H9 (cell line): Measurements from ENCODE around the gene DNASE1L2. TPM values are rescaled to one million over a fixed set of nuclear protein-coding genes. Genes with fewer than 3 reads are reported as not detected.

Experiments used
- DNase-seq: peaks from one replicate; pipeline ENCODE4 v3.0.0-alpha.2; 2017
- H2AFZ ChIP-seq: one replicate; pipeline ENCODE4 v1.6.1; 2013; ENCODE audit warnings: mild to moderate bottlenecking, low read length, control low read depth, moderate library complexity
- H2AK5ac ChIP-seq: 2 replicates; pipeline ENCODE4 v1.6.1; 2013; ENCODE audit warnings: low read length, control low read depth, mixed read lengths; ENCODE audit not compliant: insufficient read length
- H2BK120ac ChIP-seq: one replicate; pipeline ENCODE4 v1.6.1; 2013; ENCODE audit warnings: low read depth, mild to moderate bottlenecking, low read length, control low read depth, inconsistent platforms; ENCODE audit not compliant: poor library complexity, severe bottlenecking
- H2BK12ac ChIP-seq: 2 replicates; pipeline ENCODE4 v1.6.1; 2013; ENCODE audit warnings: low read length, control low read depth, mixed read lengths, low read depth; ENCODE audit not compliant: insufficient read length
- H2BK15ac ChIP-seq: 2 replicates; pipeline ENCODE4 v1.6.1; 2013; ENCODE audit warnings: low read depth, low read length, control low read depth
- H2BK20ac ChIP-seq: one replicate; pipeline ENCODE4 v1.6.1; 2013; ENCODE audit warnings: low read depth, mild to moderate bottlenecking, low read length, control low read depth, inconsistent platforms; ENCODE audit not compliant: poor library complexity, severe bottlenecking
- H2BK5ac ChIP-seq: 2 replicates; pipeline ENCODE4 v1.6.1; 2013; ENCODE audit warnings: low read length, control low read depth, mixed read lengths; ENCODE audit not compliant: insufficient read length
- H3K14ac ChIP-seq: 2 replicates; pipeline ENCODE4 v1.6.1; 2013; ENCODE audit warnings: low read length, control low read depth; ENCODE audit not compliant: insufficient read depth
- H3K18ac ChIP-seq: 2 replicates; pipeline ENCODE4 v1.6.1; 2013; ENCODE audit warnings: low read depth, mild to moderate bottlenecking, mixed read lengths, low read length, control low read depth; ENCODE audit not compliant: insufficient read length
- H3K23ac ChIP-seq: 2 replicates; pipeline ENCODE4 v1.6.1; 2013; ENCODE audit warnings: low read length, control low read depth, mixed read lengths, low read depth; ENCODE audit not compliant: insufficient read length
- H3K23me2 ChIP-seq: 2 replicates; pipeline ENCODE4 v1.6.1; 2013; ENCODE audit warnings: low read depth, mild to moderate bottlenecking, mixed read lengths, low read length, control low read depth; ENCODE audit not compliant: insufficient read length, poor library complexity, severe bottlenecking
- H3K27ac ChIP-seq: 2 replicates; pipeline ENCODE4 v1.5.1; 2013; ENCODE audit warnings: low read length, control low read depth, mixed read lengths, low read depth; ENCODE audit not compliant: insufficient read length
- H3K27me3 ChIP-seq: 2 replicates; pipeline ENCODE4 v1.6.1; 2013; ENCODE audit warnings: low read length, control low read depth, inconsistent platforms; ENCODE audit not compliant: insufficient read depth
- H3K4ac ChIP-seq: 2 replicates; pipeline ENCODE4 v1.6.1; 2013; ENCODE audit warnings: low read depth, mild to moderate bottlenecking, control low read depth, inconsistent platforms, low read length, moderate library complexity
- H3K4me1 ChIP-seq: 2 replicates; pipeline ENCODE4 v1.6.1; 2013; ENCODE audit warnings: low read length, control low read depth, inconsistent platforms; ENCODE audit not compliant: insufficient read depth
- H3K4me2 ChIP-seq: 2 replicates; pipeline ENCODE4 v1.6.1; 2013; ENCODE audit warnings: low read length, control low read depth, mixed read lengths; ENCODE audit not compliant: insufficient read length, insufficient read depth
- H3K56ac ChIP-seq: 2 replicates; pipeline ENCODE4 v1.6.1; 2013; ENCODE audit warnings: low read depth, mild to moderate bottlenecking, mixed read lengths, low read length, control low read depth; ENCODE audit not compliant: insufficient read length
- H3K79me1 ChIP-seq: 2 replicates; pipeline ENCODE4 v1.6.1; 2013; ENCODE audit warnings: low read depth, mild to moderate bottlenecking, moderate library complexity, low read length, control low read depth, inconsistent platforms; ENCODE audit not compliant: insufficient read depth, poor library complexity, severe bottlenecking
- H3K79me2 ChIP-seq: 2 replicates; pipeline ENCODE4 v1.6.1; 2013; ENCODE audit warnings: low read length, control low read depth, inconsistent platforms; ENCODE audit not compliant: insufficient read depth
- H3K9ac ChIP-seq: 2 replicates; pipeline ENCODE4 v1.6.1; 2013; ENCODE audit warnings: low read length, control low read depth, mixed read lengths; ENCODE audit not compliant: insufficient read length; ENCODE audit errors: extremely low read depth
- H3K9me3 ChIP-seq: one replicate; pipeline ENCODE4 v1.6.1; 2013; ENCODE audit warnings: low read depth, low read length, inconsistent platforms; ENCODE audit not compliant: control insufficient read depth
- H3T11ph ChIP-seq: one replicate; pipeline ENCODE4 v1.6.1; 2013; ENCODE audit warnings: mild to moderate bottlenecking, low read length, control low read depth, inconsistent platforms
- H4K20me1 ChIP-seq: one replicate; pipeline ENCODE4 v1.6.1; 2013; ENCODE audit not compliant: control insufficient read depth, insufficient read length, insufficient read depth
- H4K5ac ChIP-seq: 2 replicates; pipeline ENCODE4 v1.6.1; 2013; ENCODE audit warnings: low read depth, mild to moderate bottlenecking, mixed read lengths, low read length, control low read depth; ENCODE audit not compliant: insufficient read length
- H4K8ac ChIP-seq: replicated peaks from 2 replicates; pipeline ENCODE4 v1.6.1; 2013; ENCODE audit warnings: low read length, control low read depth, mixed read lengths, low read depth; ENCODE audit not compliant: insufficient read length
- H4K91ac ChIP-seq: 2 replicates; pipeline ENCODE4 v1.6.1; 2013; ENCODE audit warnings: low read depth, mild to moderate bottlenecking, moderate library complexity, mixed read lengths, low read length, control low read depth; ENCODE audit not compliant: insufficient read length
- H3K27ac Mint-ChIP-seq, 3 experiments: 2 replicates in 2 of 3; 3 replicates in 1 of 3; pipeline ENCODE4 v1.8.0; 2020 to 2021; ENCODE audit warnings: mixed read lengths in 3 of 3, mild to moderate bottlenecking in 1 of 3, moderate library complexity in 1 of 3
- H3K27me3 Mint-ChIP-seq: 2 replicates; pipeline ENCODE4 v1.8.0; 2021; ENCODE audit warnings: low read depth, mild to moderate bottlenecking, moderate library complexity, mixed read lengths
- H3K36me3 Mint-ChIP-seq, 3 experiments: 2 replicates in 2 of 3; 3 replicates in 1 of 3; pipeline ENCODE4 v1.8.0; 2020 to 2021; ENCODE audit warnings: low read depth in 3 of 3, mixed read lengths in 3 of 3; ENCODE audit not compliant: insufficient read depth in 1 of 3
- H3K4me1 Mint-ChIP-seq, 2 experiments: 2 replicates each; pipeline ENCODE4 v1.8.0; 2020; ENCODE audit warnings: mixed read lengths in 2 of 2
- H3K4me3 Mint-ChIP-seq, 2 experiments: 2 replicates in 1 of 2; 3 replicates in 1 of 2; pipeline ENCODE4 v1.8.0; 2020 to 2021; ENCODE audit warnings: mild to moderate bottlenecking in 2 of 2, mixed read lengths in 2 of 2, moderate library complexity in 1 of 2
- H3K9me3 Mint-ChIP-seq, 2 experiments: 2 replicates in 1 of 2; 3 replicates in 1 of 2; pipeline ENCODE4 v1.8.0; 2020; ENCODE audit warnings: mild to moderate bottlenecking in 2 of 2, mixed read lengths in 2 of 2, moderate library complexity in 1 of 2
- WGBS: extraction: QIAGEN DNeasy Blood & Tissue Kit; methylation state at CpG from one replicate; pipeline ENCODE4 v1.1.7; 2013; ENCODE audit warnings: missing lambda C conversion rate, low lambda C conversion rate, mixed read lengths; ENCODE audit not compliant: insufficient read length; ENCODE audit errors: extremely low coverage; 5-methylcytosine and 5-hydroxymethylcytosine counted together
- total RNA-seq: library from RNA; stranded (reverse); gene quantifications from 2 replicates; pipeline ENCODE4 v1.2.1, GENCODE V29; 2021
- TF ChIP-seq, protein P1 (sequence below): fragments of 200-600 bp; sonication (generic); conservative IDR thresholded peaks from 3 replicates; pipeline ENCODE4 v1.8.0; 2021; ENCODE audit warnings: antibody characterized with exemption, mild to moderate bottlenecking

Gene DNASE1L2
- total RNA-seq, 1 experiment from 2014 or later, result 2.5 TPM

DNA sequence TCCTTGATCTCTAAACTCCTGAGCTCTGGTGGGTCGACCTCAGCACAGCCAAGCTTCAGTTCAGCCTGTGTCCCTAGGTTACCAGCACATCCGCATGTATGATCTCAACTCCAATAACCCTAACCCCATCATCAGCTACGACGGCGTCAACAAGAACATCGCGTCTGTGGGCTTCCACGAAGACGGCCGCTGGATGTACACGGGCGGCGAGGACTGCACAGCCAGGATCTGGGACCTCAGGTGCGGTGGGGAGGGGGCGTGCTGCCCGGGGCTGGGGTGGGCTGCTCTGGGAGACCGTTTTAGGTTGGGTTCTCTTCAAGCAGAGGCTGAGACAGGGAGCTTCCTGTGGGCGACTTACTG lies 29.8 kb upstream of the DNASE1L2 start:
- no peaks in the 10 kb centered on the region for H3K79me2 ChIP-seq
- no peak overlapping the region for H3K23ac ChIP-seq
- no peak overlapping the region for H2AFZ ChIP-seq
- no peaks in the 10 kb centered on the region for H4K20me1 ChIP-seq
- no CpG with 5 or more reads among the region's 18 CpGs for WGBS
- Mint-ChIP-seq H3K4me3 (peak overlapping the region; percentile 76 to 84), H3K4me1 (peaks cover 6 to 9% of the 10 kb centered on the region in 2 experiments), H3K27ac (0 out of 7 replicates have a peak overlapping the region, but pooled peaks of 1 of the 3 experiments have one; percentile 46), H3K27me3 (peaks cover 21% of the 10 kb centered on the region), H3K36me3 (peaks cover 7 to 30% (median 28%) of the 10 kb centered on the region in 3 experiments; a peak in 6 of 7 replicates), H3K9me3 (peaks cover 0 to 9% of the 10 kb centered on the region in 2 experiments; a peak in 1 of 5 replicates)
- DNase-seq, result no peak
- H3K4me2 ChIP-seq, result peak overlapping the region; percentile 80
- no peak overlapping the region for H3K4ac ChIP-seq
- no peak overlapping the region for H2BK120ac ChIP-seq
- H3K56ac ChIP-seq, result no peak overlapping the region
- no peak overlapping the region for H2BK12ac ChIP-seq
- no peak overlapping the region for H3T11ph ChIP-seq
- no peak overlapping the region for H4K8ac ChIP-seq
- H2AK5ac ChIP-seq, result no peak overlapping the region
- no peaks in the 10 kb centered on the region; the same call in 1 of the 2 replicates for H3K4me1 ChIP-seq
- H3K27ac ChIP-seq, result no peak overlapping the region
- no peak overlapping the region for H2BK15ac ChIP-seq
- H3K79me1 ChIP-seq, result no peaks in the 10 kb centered on the region
- H3K18ac ChIP-seq, result no peak overlapping the region
- H4K91ac ChIP-seq, result no peak overlapping the region
- no peak overlapping the region for H2BK20ac ChIP-seq
- H3K9ac ChIP-seq, result no peak overlapping the region
- H3K27me3 ChIP-seq, result no peaks in the 10 kb centered on the region
- H3K23me2 ChIP-seq, result peaks cover 12% of the 10 kb centered on the region
- no peak overlapping the region for H2BK5ac ChIP-seq
- H4K5ac ChIP-seq, result no peak overlapping the region
- no peaks in the 10 kb centered on the region for H3K9me3 ChIP-seq
- H3K14ac ChIP-seq, result no peak overlapping the region
- TF ChIP-seq, protein P1, sequence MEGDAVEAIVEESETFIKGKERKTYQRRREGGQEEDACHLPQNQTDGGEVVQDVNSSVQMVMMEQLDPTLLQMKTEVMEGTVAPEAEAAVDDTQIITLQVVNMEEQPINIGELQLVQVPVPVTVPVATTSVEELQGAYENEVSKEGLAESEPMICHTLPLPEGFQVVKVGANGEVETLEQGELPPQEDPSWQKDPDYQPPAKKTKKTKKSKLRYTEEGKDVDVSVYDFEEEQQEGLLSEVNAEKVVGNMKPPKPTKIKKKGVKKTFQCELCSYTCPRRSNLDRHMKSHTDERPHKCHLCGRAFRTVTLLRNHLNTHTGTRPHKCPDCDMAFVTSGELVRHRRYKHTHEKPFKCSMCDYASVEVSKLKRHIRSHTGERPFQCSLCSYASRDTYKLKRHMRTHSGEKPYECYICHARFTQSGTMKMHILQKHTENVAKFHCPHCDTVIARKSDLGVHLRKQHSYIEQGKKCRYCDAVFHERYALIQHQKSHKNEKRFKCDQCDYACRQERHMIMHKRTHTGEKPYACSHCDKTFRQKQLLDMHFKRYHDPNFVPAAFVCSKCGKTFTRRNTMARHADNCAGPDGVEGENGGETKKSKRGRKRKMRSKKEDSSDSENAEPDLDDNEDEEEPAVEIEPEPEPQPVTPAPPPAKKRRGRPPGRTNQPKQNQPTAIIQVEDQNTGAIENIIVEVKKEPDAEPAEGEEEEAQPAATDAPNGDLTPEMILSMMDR, result no peak
